Endometrial microvascular endothelial cells (primary cell): ENCODE results near the gene STEAP2. TPM values are rescaled to one million over a fixed set of nuclear protein-coding genes. Genes with fewer than 3 reads are reported as not detected.
"Not testable (repeated sequence)": the region's sequence is repeated elsewhere in the genome, so short reads cannot be mapped to it uniquely, and the experiment has no call there.

Experiments
- in situ Hi-C: cut with HindIII; loops from 2 replicates; pipeline ENCODE4 v1.10.0; 2017; ENCODE audit warnings: low sequenced_read_pairs, low pct_unique_long_range_greater_than_20kb; ENCODE audit errors: inconsistent ontology term
- total RNA-seq: library from RNA; depleted of rRNA; stranded (reverse); fragments of >200 nt; gene quantifications from one replicate; pipeline ENCODE4 v1.2.3, GENCODE V29; 2015; ENCODE audit errors: inconsistent ontology term

Gene STEAP2
- 15.1 TPM for total RNA-seq

GRCh38 chr7:90211391-90212148 is at the start of gene STEAP2:
Gene STEAP2 (plus strand): TSS chr7:90211740. CDS start chr7:90225083, 13,343 bp downstream.
- in situ Hi-C loops: no loop called here

- in situ Hi-C loops: no loop called here
Measured at GRCh38 chr7:90163534-90163933, 48.0 kb upstream of the STEAP2 start.

GRCh38 chr7:90165724-90166123 is 45.8 kb upstream of the STEAP2 start:
- in situ Hi-C loops: no loop called here

- in situ Hi-C loops: no loop called here
Measured at GRCh38 chr7:90166153-90166552, 45.4 kb upstream of the STEAP2 start.

- in situ Hi-C loops: no loop called here
Measured at GRCh38 chr7:90167361-90167760, 44.2 kb upstream of the STEAP2 start.

- in situ Hi-C loops: no loop called here
Measured at GRCh38 chr7:90169891-90170290, 41.6 kb upstream of the STEAP2 start.

- in situ Hi-C loops: no loop called here
Measured at GRCh38 chr7:90172121-90172520, 39.4 kb upstream of the STEAP2 start.

GRCh38 chr7:90172624-90173023 is 38.9 kb upstream of the STEAP2 start:
- in situ Hi-C loops: no loop called here

- in situ Hi-C loops: no loop called here
Measured at GRCh38 chr7:90173127-90173844, 38.3 kb upstream of the STEAP2 start.

- in situ Hi-C loops: no loop called here
Measured at GRCh38 chr7:90175667-90176066, 35.9 kb upstream of the STEAP2 start.

- in situ Hi-C loops: no loop called here
Measured at GRCh38 chr7:90176195-90176594, 35.3 kb upstream of the STEAP2 start.

- in situ Hi-C loops: no loop called here
Measured at GRCh38 chr7:90178166-90178565, 33.4 kb upstream of the STEAP2 start.

GRCh38 chr7:90178679-90179278 is 32.8 kb upstream of the STEAP2 start:
- in situ Hi-C loops: no loop called here

- in situ Hi-C loops: no loop called here
Measured at GRCh38 chr7:90180011-90180585, 31.4 kb upstream of the STEAP2 start.

- in situ Hi-C loops: no loop called here
Measured at GRCh38 chr7:90180649-90181048, 30.9 kb upstream of the STEAP2 start.

GRCh38 chr7:90181485-90181884 is 30.1 kb upstream of the STEAP2 start:
- in situ Hi-C loops: no loop called here

GRCh38 chr7:90186290-90186689 is 25.2 kb upstream of the STEAP2 start:
- in situ Hi-C loops: not testable (repeated sequence)

- in situ Hi-C loops: no loop called here
Measured at GRCh38 chr7:90187507-90188050, 24.0 kb upstream of the STEAP2 start.

GRCh38 chr7:90188281-90188680 is 23.3 kb upstream of the STEAP2 start:
- in situ Hi-C loops: no loop called here
